Endodermal cell (in vitro differentiated cells): Measurements from ENCODE around the gene MYNN. TPM values are rescaled to one million over a fixed set of nuclear protein-coding genes. Genes with fewer than 3 reads are reported as not detected.

Experiments
- DNase-seq: peaks from one replicate; pipeline ENCODE4 v3.0.0-alpha.2; 2017
- H3K27ac ChIP-seq: 2 replicates; pipeline ENCODE4 v1.5.1; 2013; ENCODE audit warnings: mild to moderate bottlenecking, low read depth, low read length, moderate library complexity
- H3K27me3 ChIP-seq: 2 replicates; pipeline ENCODE4 v1.6.1; 2013; ENCODE audit warnings: mild to moderate bottlenecking, low read length, moderate library complexity; ENCODE audit not compliant: insufficient read depth, control insufficient read depth, poor library complexity, severe bottlenecking
- H3K36me3 ChIP-seq: 2 replicates; pipeline ENCODE4 v1.7.0; 2013; ENCODE audit warnings: mild to moderate bottlenecking, low read length, moderate library complexity; ENCODE audit not compliant: control insufficient read depth, insufficient read depth
- H3K4me1 ChIP-seq: one replicate; pipeline ENCODE4 v1.7.0; 2013; ENCODE audit warnings: low read length; ENCODE audit not compliant: control insufficient read depth, insufficient read depth
- H3K4me3 ChIP-seq: 2 replicates; pipeline ENCODE4 v1.5.1; 2013; ENCODE audit warnings: mild to moderate bottlenecking, low read length, moderate library complexity
- H3K9ac ChIP-seq: 2 replicates; pipeline ENCODE4 v1.6.1; 2013; ENCODE audit warnings: mild to moderate bottlenecking, low read length, moderate library complexity; ENCODE audit not compliant: poor library complexity, severe bottlenecking; ENCODE audit errors: extremely low read depth
- H3K9me3 ChIP-seq: 2 replicates; pipeline ENCODE4 v1.6.1; 2013; ENCODE audit warnings: mild to moderate bottlenecking, low read length, moderate library complexity; ENCODE audit not compliant: control insufficient read depth
- H3K27ac Mint-ChIP-seq: 2 replicates; pipeline ENCODE4 v1.8.0; 2020; ENCODE audit warnings: mixed read lengths
- H3K27me3 Mint-ChIP-seq: 2 replicates; pipeline ENCODE4 v1.8.0; 2021; ENCODE audit warnings: mild to moderate bottlenecking, mixed read lengths; ENCODE audit not compliant: insufficient read depth
- H3K36me3 Mint-ChIP-seq: 2 replicates; pipeline ENCODE4 v1.8.0; 2020; ENCODE audit warnings: low read depth, mixed read lengths
- H3K4me1 Mint-ChIP-seq: 2 replicates; pipeline ENCODE4 v1.8.0; 2020; ENCODE audit warnings: mixed read lengths
- H3K4me3 Mint-ChIP-seq: 2 replicates; pipeline ENCODE4 v1.8.0; 2020; ENCODE audit warnings: mild to moderate bottlenecking, moderate library complexity, mixed read lengths
- H3K9me3 Mint-ChIP-seq: 2 replicates; pipeline ENCODE4 v1.8.0; 2020; ENCODE audit warnings: mild to moderate bottlenecking, mixed read lengths
- CTCF ChIP-seq: fragments of 200-600 bp; sonication (generic); conservative IDR thresholded peaks from 2 replicates; pipeline ENCODE4 v1.5.0; 2021; ENCODE audit warnings: antibody characterized with exemption, mild to moderate bottlenecking
- whole genome bisulfite sequencing, 2 experiments: methylation state at CpG; one replicate each; pipeline versions ENCODE4 v1.1.5 to v1.1.7; 2013; ENCODE audit warnings: missing lambda C conversion rate in 2 of 2, mixed read lengths in 1 of 2; ENCODE audit not compliant: insufficient coverage in 1 of 2, insufficient read length in 1 of 2; 5-methylcytosine and 5-hydroxymethylcytosine counted together
- total RNA-seq, 2 donors: library from RNA; stranded (reverse); fragmentation: NEBNext Ultra II Directional in 1 of 2; extraction: Animal tissue kit (Norgen Biotek cat#: 25700) in 1 of 2; gene quantifications; 2 replicates in 1 of 2; 3 replicates in 1 of 2; pipeline ENCODE4 v1.2.1, GENCODE V29; 2021

MYNN gene
- total RNA-seq, 2 donors from 2014 or later = 13.3 to 14.1 TPM

GRCh38 chr3:169836942-169837275 is 63.7 kb downstream of the MYNN start:
- Mint-ChIP-seq H3K27me3 (no peaks in the 10 kb centered on the region), H3K9me3 (no peaks in the 10 kb centered on the region), H3K36me3 (no peaks in the 10 kb centered on the region), H3K27ac (no peak overlapping the region), H3K4me3 (no peak overlapping the region), H3K4me1 (no peaks in the 10 kb centered on the region)
- no peak overlapping the region for H3K4me3 ChIP-seq
- H3K9ac ChIP-seq = no peak overlapping the region
- no peak for TF ChIP-seq CTCF
- no peak overlapping the region for H3K27ac ChIP-seq
- H3K4me1 ChIP-seq = no peaks in the 10 kb centered on the region
- no peaks in the 10 kb centered on the region for H3K27me3 ChIP-seq
- no peaks in the 10 kb centered on the region for H3K9me3 ChIP-seq
- H3K36me3 ChIP-seq = no peaks in the 10 kb centered on the region
- 79 to 96% methylated on average over 3 of the region's 3 CpGs for WGBS, 2 experiments
- no peak for DNase-seq

GRCh38 chr3:169838511-169839030 is 65.4 kb downstream of the MYNN start:
- Histone ChIP-seq H3K27me3 (no peaks in the 10 kb centered on the region), H3K4me3 (no peak overlapping the region), H3K36me3 (no peaks in the 10 kb centered on the region), H3K9ac (no peak overlapping the region), H3K9me3 (no peaks in the 10 kb centered on the region), H3K4me1 (no peaks in the 10 kb centered on the region), H3K27ac (no peak overlapping the region)
- DNase-seq = no peak
- H3K27ac Mint-ChIP-seq = no peak overlapping the region
- 90 to 100% methylated on average over 1 of the region's 1 CpG for WGBS, 2 experiments
- H3K36me3 Mint-ChIP-seq = no peaks in the 10 kb centered on the region
- TF ChIP-seq CTCF = no peak
- no peaks in the 10 kb centered on the region for H3K4me1 Mint-ChIP-seq
- H3K27me3 Mint-ChIP-seq = no peaks in the 10 kb centered on the region
- H3K4me3 Mint-ChIP-seq = no peak overlapping the region
- H3K9me3 Mint-ChIP-seq = no peaks in the 10 kb centered on the region

Other genes with a start within 250 kb of the MYNN start
- gene MECOM, start 109.7 kb upstream of the MYNN start, total RNA-seq = under 1 TPM; 0.15 to 0.79 TPM
- gene TERC, start 8.3 kb upstream of the MYNN start, total RNA-seq = 10 to 100 TPM in 1 of 2 donors, 1 to 10 TPM in 1; 9.4 to 11.1 TPM
- 1 to 10 TPM in 1 of 2 donors, under 1 TPM in 1; 0.82 to 2.5 TPM for gene ACTRT3, start 3.8 kb upstream of the MYNN start, total RNA-seq
- gene LRRIQ4, start 39.5 kb downstream of the MYNN start, total RNA-seq = not detected
- gene LRRC34, start 39.5 kb downstream of the MYNN start, total RNA-seq = 10 to 100 TPM in 1 of 2 donors, 1 to 10 TPM in 1; 5.6 to 11.3 TPM
- not detected for gene LRRC31, start 96.5 kb downstream of the MYNN start, total RNA-seq
- gene SAMD7, start 138.2 kb downstream of the MYNN start, total RNA-seq = not detected
- gene SEC62, start 193.4 kb downstream of the MYNN start, total RNA-seq = 10 to 100 TPM; 48.7 to 64.4 TPM